HL-60 (cell line): ENCODE measurements around the gene NCOR2.

Experiments
- CTCF ChIP-seq: IDR thresholded peaks from one replicate; pipeline ENCODE4 v1.5.1; 2011; ENCODE audit warnings: low read length, control low read depth, inconsistent platforms; ENCODE audit not compliant: insufficient read depth
- GABPA ChIP-seq: IDR thresholded peaks from 2 replicates; pipeline ENCODE4 v1.6.1; 2012; ENCODE audit warnings: low read depth
- POLR2AphosphoS5 ChIP-seq: IDR thresholded peaks from 2 replicates; pipeline ENCODE4 v1.6.1; 2012; ENCODE audit warnings: low read depth
- REST ChIP-seq: IDR thresholded peaks from 2 replicates; pipeline ENCODE4 v1.6.1; 2012; ENCODE audit warnings: low read depth; ENCODE audit not compliant: insufficient replicate concordance
- SPI1 ChIP-seq: IDR thresholded peaks from 2 replicates; pipeline ENCODE4 v1.6.1; 2012; ENCODE audit warnings: low read depth, mild to moderate bottlenecking, borderline replicate concordance

- TF ChIP-seq CTCF (no peak), REST (no peak), POLR2AphosphoS5 (no peak), GABPA (no peak), SPI1 (no peak)
Observed at GRCh38 chr12:124593851-124594401, 26.5 kb upstream of the NCOR2 start.
